Measurements from ENCODE around the gene LSM8. TPM values are rescaled to one million over a fixed set of nuclear protein-coding genes. Genes with fewer than 3 reads are reported as not detected.

Gene LSM8
- total RNA-seq (2021; fragmentation: NEBNext Ultra II Directional; extraction: Animal tissue kit (Norgen Biotek cat#: 25700)): 36.9 and 41.8 TPM in 2 replicates
- 51.0 and 51.6 TPM in 2 replicates for polyA plus RNA-seq (2011; rRNA removed)
- 95.4 TPM for polyA plus RNA-seq (2011; cell fraction: cytosol; rRNA removed)
- polyA plus RNA-seq (2011; cell fraction: nucleus; rRNA removed): 24.0 TPM
- polyA plus RNA-seq (2012, experiment 1 of 2): 41.1 to 72.9 TPM (median 45.3 TPM) in 4 replicates
- polyA plus RNA-seq (2012, experiment 2 of 2): 75.1 TPM
- 50.3 TPM for polyA plus RNA-seq (2013, experiment 1 of 2)
- 51.2 TPM for polyA plus RNA-seq (2013, experiment 2 of 2)
- polyA minus RNA-seq (2011; rRNA and poly(A)+ RNA removed): 60.9 and 74.0 TPM in 2 replicates
- 12.6 TPM for polyA minus RNA-seq (2011; cell fraction: cytosol; rRNA and poly(A)+ RNA removed)
- polyA minus RNA-seq (2011; cell fraction: nucleus; rRNA and poly(A)+ RNA removed): 23.1 TPM
- long read RNA-seq, experiment 1, transcript LSM8-201 (4 exons, 1,305 nt): major isoform, 49 of 74 reads
- long read RNA-seq, experiment 1, partial matches to known transcripts: 2 of 74 reads
- long read RNA-seq, experiment 1, other reads (novel, unspliced or antisense): 21 of 74 reads
- long read RNA-seq, experiment 2, transcript LSM8-201 (4 exons, 1,305 nt): major isoform, 9 of 12 reads
- long read RNA-seq, experiment 2, partial matches to known transcripts: 0 of 12 reads
- long read RNA-seq, experiment 2, other reads (novel, unspliced or antisense): 3 of 12 reads

DNA sequence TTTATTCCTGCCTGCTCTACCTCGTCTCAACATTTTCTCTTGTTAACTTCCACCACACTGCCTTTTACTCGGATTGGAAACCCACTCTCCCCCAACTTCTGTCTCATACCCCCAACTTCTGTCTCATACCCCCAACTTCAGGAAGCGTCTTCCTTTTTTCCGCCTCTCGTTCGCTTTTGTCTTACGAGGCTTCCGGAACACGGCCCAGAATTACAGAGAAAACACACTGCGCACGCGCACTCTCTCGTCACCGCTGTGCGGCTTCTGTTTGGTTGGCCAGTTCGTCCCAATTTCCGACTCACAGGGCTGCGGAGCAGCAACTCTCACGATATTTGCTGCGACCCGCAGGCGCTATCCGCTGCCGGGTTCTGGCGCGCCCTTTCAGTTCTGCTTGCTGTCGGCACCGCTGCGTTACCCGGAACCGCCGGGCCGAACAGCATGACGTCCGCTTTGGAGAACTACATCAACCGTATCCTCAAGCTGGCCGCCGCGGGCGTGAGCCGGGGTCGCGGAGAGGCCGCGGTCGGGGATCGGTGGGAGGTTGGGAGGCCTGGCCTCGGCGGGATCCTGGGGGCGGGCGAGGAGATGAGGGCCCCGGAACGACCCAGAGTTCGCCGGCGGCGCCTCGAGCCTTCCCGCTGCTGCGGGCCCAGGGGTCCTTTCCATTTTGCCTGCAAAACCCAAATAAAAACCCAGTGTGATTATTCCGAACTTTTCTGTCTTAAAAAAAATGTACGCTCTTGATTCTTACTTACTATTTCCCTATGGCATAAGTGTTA lies at the start of gene LSM8:
TSS of gene LSM8 (plus strand) at position 379 of the 779 bp plus-strand sequence. CDS start at position 439, 60 bp downstream.
- peaks cover 6 to 44% of the 10 kb centered on the region in 2 experiments; a peak in 3 of 4 replicates for H3K79me2 ChIP-seq (ENCODE audit: control insufficient read depth in 1 of 2, insufficient read depth in 2 of 2, low read length in 2 of 2)
- WGBS, 2 experiments (ENCODE audit: extremely low coverage in 1 of 2, insufficient coverage in 1 of 2, insufficient read length in 1 of 2, insufficient replicate concordance in 2 of 2, low coverage in 1 of 2, low lambda C conversion rate in 2 of 2, missing lambda C conversion rate in 1 of 2): 2% methylated on average over 62 of the region's 62 CpGs; no CpG with 5 or more reads in 1 of the 2 experiments
- peak within 1 kb of the TSS; percentile 89 for H2AFZ ChIP-seq (ENCODE audit: low read length)
- no peak for TF ChIP-seq JUND (IDR thresholded peaks at IDR 0.05; ENCODE audit: low read length)
- TF ChIP-seq SAP30 (IDR thresholded peaks at IDR 0.05; ENCODE audit: insufficient read depth, insufficient replicate concordance, low read length): peak; percentile 67
- no peak for TF ChIP-seq SUZ12 (IDR thresholded peaks at IDR 0.05; ENCODE audit: low read length)
- no peak for TF ChIP-seq CHD1 (IDR thresholded peaks at IDR 0.05; ENCODE audit: low read depth, low read length)
- no peak for TF ChIP-seq CBX8 (IDR thresholded peaks at IDR 0.05; ENCODE audit: borderline replicate concordance, low read depth, low read length)
- TF ChIP-seq, protein P1, sequence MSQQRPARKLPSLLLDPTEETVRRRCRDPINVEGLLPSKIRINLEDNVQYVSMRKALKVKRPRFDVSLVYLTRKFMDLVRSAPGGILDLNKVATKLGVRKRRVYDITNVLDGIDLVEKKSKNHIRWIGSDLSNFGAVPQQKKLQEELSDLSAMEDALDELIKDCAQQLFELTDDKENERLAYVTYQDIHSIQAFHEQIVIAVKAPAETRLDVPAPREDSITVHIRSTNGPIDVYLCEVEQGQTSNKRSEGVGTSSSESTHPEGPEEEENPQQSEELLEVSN (IDR thresholded peaks at IDR 0.05): peak; percentile 46; the same call in 1 of the 2 replicates
- peak; percentile 91 for TF ChIP-seq ASH2L (IDR thresholded peaks at IDR 0.05; ENCODE audit: low read length)

More for the DNA sequence above, at the start of gene LSM8:
- H3K4me2 ChIP-seq (ENCODE audit: insufficient read depth in 1 of 2, low read depth in 2 of 2, low read length in 2 of 2): peak within 1 kb of the TSS; percentile 85 to 92
- peak within 1 kb of the TSS; percentile 24 for H3K4ac ChIP-seq (replicated peaks; ENCODE audit: insufficient read length, low read depth, low read length)
- peak; percentile 92 for FAIRE-seq
- no peaks in the 10 kb centered on the region for H3K9me3 ChIP-seq (ENCODE audit: insufficient read depth in 2 of 2, low read depth in 1 of 2, low read length in 1 of 2)
- H3K79me1 ChIP-seq (ENCODE audit: low read depth, low read length): no peaks in the 10 kb centered on the region
- peak within 1 kb of the TSS; percentile 94 for H2BK5ac ChIP-seq (ENCODE audit: low read depth, low read length)
- POLR2A ChIA-PET (ENCODE audit: partially characterized antibody): interaction anchor here (1.9 kb wide), 1 partner anchor 10 kb away, joined by 5 read pairs; no protein-coding TSS in a partner anchor
- H3K56ac ChIP-seq (replicated peaks; ENCODE audit: insufficient read length, low read depth, low read length): peak within 1 kb of the TSS; percentile 75
- CTCF ChIA-PET (ENCODE audit: partially characterized antibody): interaction anchor here (2.0 kb wide), 1 partner anchor 12 kb away, joined by 6 read pairs; no protein-coding TSS in a partner anchor
- H3K18ac ChIP-seq (ENCODE audit: extremely low read depth, low read length): no peak within 1 kb of the TSS; the same call in 1 of the 2 replicates
- H4K20me1 ChIP-seq (replicated peaks in 1 of 2; ENCODE audit: control insufficient read depth in 1 of 2, insufficient read depth in 2 of 2, low read length in 2 of 2): no peaks in the 10 kb centered on the region
- H4K5ac ChIP-seq (ENCODE audit: insufficient read length, low read depth, low read length): peak within 1 kb of the TSS; percentile 89
- no peak within 1 kb of the TSS for H3K23ac ChIP-seq (ENCODE audit: insufficient read length)
- H3K36me3 ChIP-seq (ENCODE audit: control insufficient read depth in 2 of 4, insufficient read depth in 4 of 4, low read length in 3 of 4): peaks cover 2 to 22% (median 15%) of the 10 kb centered on the region in 4 experiments; a peak in 6 of 8 replicates
- H2BK20ac ChIP-seq (ENCODE audit: low read length): no peak within 1 kb of the TSS
- peaks cover 2% of the 10 kb centered on the region; the same call in 1 of the 2 replicates for H3K23me2 ChIP-seq (ENCODE audit: low read depth, low read length)
- H3K4me1 ChIP-seq (replicated peaks in 1 of 4; ENCODE audit: control insufficient read depth in 3 of 4, insufficient read depth in 4 of 4, low read length in 3 of 4): peaks cover 0 to 3% (median 0%) of the 10 kb centered on the region in 4 experiments; a peak in 1 of 7 replicates
- peak within 1 kb of the TSS; percentile 91 for H4K8ac ChIP-seq (ENCODE audit: extremely low read depth, insufficient read depth, low read length)
- no peaks in the 10 kb centered on the region for H3K27me3 ChIP-seq (replicated peaks in 1 of 4; ENCODE audit: control insufficient read depth in 3 of 4, extremely low read depth in 1 of 4, insufficient read depth in 3 of 4, low read length in 3 of 4)
- peak within 1 kb of the TSS; percentile 93 for H3K27ac ChIP-seq (ENCODE audit: low read depth, low read length)
- H3K4me3 ChIP-seq (ENCODE audit: extremely low read depth in 1 of 4, insufficient read depth in 2 of 4, low read depth in 3 of 4, low read length in 4 of 4): peak within 1 kb of the TSS; percentile 85 to 96 (median 92)
- peak; percentile 95 to 96 for DNase-seq (ENCODE audit: low read depth in 1 of 2, low spot score in 2 of 2)
- H2BK15ac ChIP-seq (ENCODE audit: low read length): no peak within 1 kb of the TSS
- peak within 1 kb of the TSS; percentile 51; the same call in 1 of the 2 replicates for H2BK12ac ChIP-seq (ENCODE audit: low read depth, low read length)
- H2BK120ac ChIP-seq (replicated peaks; ENCODE audit: low read depth, low read length): peak within 1 kb of the TSS; percentile 50
- H2AK5ac ChIP-seq (ENCODE audit: low read depth, low read length): no peak within 1 kb of the TSS
- H4K91ac ChIP-seq (replicated peaks; ENCODE audit: insufficient read length, low read length): peak within 1 kb of the TSS; percentile 36
- H3K9ac ChIP-seq (replicated peaks in 1 of 4; ENCODE audit: extremely low read depth in 1 of 4, low read depth in 3 of 4, low read length in 3 of 4): peak within 1 kb of the TSS; percentile 97 to 100 (median 98)
- H3K14ac ChIP-seq (ENCODE audit: insufficient read length): no peak within 1 kb of the TSS

Data from H1 (cell line).